ENCODE results near the gene SPPL3.
A peak's percentile ranks its signal among the peaks of the same experiment; 100 is the strongest.
"Not testable (repeated sequence)": the region's sequence is repeated elsewhere in the genome, so short reads cannot be mapped to it uniquely, and the experiment has no call there.

Gene SPPL3

DNA sequence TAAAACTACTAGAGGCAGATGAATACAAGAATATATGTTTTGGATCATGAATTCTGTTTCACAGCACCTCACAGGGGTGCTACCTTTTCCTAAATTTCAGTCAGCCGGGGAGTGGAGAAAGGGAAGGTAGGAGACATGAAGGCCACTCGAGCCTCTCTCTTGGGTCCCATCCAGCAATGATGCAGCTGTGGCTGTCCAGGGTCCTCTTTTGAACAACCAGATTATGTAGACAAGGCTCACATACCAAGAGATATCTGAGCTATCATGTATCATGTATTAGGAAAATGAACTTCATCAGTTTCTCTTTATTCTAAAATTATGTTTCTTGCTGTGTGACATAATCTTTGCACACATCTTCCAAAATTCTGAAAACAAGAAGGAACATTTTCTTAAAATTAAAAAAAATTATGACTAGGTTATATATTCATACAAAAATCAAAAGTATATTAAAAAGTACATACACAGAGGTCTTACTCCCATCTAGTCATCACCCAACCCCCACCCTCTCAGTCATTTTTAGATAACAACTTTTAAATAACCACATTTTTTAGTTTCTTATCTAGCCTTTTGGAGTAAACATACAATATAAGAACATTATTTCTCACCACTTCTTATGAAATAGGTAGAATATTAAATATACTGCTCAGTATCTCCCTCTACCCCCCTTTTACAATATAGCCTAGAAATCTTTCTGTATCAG, 89.8 kb downstream of the SPPL3 start:
- DNase-seq: no peak

DNA sequence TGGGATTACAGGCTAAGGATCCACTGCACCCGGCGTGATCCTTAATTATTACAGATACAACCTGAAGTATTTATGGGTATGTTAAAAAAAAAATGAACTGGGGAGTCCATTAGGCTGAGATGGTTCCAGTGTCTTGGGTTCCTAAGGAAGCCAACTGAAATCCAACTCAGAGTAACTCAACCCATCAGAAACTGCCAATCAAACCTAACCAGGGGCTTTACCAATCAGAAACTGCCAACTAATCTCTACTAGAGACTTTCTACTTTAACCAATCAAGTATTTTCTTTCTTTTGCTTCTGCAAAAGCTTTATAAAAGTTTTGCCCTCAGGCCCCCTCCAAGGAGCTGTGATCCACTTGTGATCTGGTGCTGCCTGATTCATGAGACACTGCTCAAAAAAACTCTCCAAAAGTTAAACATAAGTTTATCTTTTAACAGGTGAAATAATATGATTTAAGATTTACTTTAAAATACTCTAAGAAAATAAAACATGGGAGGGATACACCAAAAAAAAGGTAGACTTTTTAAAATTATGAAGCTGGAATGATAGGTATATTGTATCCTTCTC, 90.5 kb downstream of the SPPL3 start:
- DNase-seq: no peak

DNA sequence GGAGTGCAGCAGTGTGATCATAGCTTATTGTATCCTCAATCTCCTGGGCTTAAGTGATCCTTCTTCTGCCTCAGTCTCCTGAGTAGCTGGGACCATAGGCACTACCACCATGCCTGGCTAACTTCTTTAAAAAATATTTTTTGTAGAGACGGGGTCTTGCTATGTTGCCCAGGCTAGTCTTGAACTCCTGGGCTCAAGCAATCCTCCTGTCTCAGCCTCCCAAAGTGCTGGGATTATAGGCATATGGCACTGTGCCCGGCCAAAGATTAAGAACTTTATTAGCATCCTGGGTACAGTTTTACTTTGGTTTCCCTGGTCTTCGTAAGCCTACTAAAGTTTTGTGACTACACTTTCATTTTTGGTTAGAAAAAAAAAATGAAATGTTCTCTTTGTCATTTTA, 94.1 kb downstream of the SPPL3 start:
- DNase-seq: no peak

DNA sequence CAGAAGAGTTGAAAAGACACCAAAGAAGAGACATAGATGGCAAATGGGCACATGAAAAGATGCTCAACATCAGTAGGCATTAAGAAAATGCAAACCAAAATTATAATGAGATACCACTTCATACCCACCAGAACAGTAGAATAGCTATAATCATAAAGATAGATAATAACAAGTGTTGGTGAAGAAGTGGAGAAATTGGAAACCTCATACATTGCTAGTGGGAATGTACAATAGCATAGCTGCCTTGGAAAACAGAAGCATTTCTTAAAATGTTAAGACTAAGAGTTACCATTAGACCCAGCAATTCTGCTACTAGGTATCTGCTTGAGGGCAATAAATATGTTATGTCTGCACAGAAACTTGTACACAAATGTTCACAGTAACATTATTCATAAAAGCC, 99.7 kb downstream of the SPPL3 start:
- no peak for DNase-seq

DNA sequence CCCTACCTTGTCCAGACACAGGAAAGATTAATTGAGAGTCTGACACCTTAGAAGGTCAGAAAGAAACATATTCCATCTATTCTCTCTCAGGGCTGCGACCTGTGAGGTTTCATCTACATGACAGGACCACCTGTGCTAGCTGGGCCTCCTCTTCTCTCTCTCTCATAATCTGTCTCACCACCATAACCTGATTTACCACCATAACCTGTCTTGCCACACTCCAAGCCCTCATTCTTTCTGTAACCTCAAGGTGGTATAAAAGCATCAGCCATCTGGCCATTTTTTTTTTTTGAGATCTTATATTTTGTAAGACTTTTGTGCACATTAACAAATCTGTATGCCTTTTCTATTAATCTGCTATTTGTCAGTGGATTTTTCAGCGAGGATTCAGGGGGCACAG, 103.0 kb downstream of the SPPL3 start:
- DNase-seq: no peak

DNA sequence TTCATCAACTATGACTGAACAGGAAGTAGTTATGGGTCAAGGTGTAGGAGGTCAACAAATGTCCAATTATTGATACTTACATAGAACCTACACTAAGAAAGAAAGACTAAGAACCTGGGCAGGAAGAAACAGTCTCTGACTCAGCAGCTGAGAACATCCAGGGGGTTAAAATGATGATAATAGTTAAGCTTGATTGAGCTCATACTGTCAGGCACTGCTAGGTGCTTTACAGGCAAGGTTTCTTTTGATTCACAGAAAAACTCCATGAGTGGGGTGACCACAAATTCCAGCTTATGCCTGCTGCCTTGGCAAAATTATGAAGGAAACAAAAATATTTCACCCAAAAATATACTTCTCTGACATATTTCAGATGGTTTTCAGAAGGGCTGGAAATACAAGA, 103.5 kb downstream of the SPPL3 start:
- no peak for DNase-seq

DNA sequence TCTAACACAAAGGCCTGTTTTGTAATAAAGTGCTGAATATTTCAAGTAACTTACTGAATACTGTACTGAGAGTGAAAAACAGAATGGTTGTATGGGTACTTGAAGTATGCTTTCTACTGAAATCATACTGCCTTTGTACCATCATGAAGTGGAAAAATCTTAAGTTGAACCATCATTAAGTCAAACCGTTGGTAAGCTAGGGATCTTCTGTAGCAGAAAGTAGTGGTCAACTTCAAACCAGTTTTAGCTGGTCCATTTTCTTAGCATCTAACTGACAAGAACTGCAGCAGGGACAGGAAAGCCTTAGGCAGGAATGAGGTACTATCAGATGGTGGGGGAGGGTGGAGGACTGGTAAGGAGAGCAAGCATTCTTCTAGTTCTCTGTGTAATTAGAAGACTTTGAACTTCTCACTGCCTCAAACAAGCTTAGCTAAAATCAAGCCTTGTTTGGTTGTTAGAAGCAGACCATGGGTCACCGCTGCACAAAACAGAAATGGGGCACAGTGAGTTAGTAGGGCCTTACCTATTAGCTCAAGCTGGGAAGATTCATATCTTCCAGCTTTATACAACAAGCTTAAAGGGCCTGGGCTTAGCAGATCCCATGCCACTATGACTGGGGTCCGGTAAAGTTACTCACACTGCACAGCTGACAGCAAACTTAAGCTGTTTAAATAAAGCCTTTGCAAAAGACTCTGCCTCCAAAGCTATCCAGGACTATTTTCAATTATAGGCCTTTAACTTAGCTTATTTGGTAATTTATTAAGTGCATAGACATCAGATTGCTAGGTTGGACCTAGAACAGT, 104.7 kb downstream of the SPPL3 start:
- no peak for DNase-seq

DNA sequence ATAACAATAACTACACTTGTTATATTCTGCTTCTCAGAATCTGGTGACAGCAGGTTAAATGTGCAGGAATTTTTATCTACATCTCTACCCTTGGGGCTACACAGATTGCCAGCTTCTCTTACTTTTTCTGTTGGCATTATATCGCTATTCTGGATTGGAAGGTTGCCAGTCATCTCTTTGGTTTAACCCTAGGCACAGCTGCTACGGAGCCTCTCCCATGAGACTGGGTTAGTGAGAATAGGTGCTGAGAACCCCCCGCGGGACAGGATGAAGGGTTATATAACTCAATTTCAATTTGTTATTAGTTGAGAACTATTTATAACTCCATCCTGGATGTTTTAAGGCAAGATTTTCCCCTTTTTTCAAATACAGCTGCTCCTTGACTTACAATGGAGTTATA, 105.5 kb downstream of the SPPL3 start:
- peak; percentile 25 for DNase-seq

DNA sequence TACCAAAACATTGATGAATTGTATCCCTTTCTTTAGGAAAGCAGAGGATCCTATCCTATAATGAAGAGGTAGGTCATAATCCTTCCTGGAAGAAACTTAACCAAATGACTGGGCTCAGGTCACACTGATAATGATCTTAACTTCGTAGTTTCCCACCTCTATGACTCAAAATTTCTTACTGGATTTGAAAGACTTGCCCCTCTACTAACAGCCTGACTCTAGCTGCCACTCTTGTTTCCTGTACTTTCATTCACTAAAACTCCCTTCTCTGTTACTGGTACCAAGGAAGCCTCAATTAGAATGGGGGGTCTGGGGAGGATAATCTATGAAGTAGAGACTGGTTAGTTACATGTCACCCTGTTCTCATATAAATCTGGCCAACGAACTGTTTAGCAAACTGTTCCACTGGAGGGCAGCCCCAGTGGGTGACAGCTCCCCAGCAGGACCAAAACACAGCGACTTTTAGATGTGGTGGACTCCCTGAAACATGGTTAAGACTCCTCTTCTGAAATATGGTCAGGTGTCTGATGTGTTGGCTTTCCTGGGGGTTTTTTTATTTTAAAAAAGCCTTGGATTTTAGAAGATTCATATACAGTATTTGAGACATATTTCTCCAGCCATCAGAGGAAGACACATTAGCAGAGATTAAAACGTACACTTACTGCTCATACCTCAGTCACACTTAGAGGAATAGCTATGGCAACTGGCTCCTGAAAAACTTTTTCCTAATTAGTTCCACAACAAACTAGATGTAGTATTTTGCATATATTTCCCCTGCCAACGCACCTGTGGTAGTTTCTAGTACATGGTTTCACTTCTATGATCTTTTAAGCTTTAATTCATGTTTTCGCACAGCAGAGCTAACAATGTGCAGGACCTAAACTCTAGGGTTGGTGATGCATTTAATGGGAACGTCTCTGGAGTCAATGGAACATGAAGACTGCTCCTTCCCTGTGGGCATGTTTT, 106.2 kb downstream of the SPPL3 start:
- DNase-seq: no peak

DNA sequence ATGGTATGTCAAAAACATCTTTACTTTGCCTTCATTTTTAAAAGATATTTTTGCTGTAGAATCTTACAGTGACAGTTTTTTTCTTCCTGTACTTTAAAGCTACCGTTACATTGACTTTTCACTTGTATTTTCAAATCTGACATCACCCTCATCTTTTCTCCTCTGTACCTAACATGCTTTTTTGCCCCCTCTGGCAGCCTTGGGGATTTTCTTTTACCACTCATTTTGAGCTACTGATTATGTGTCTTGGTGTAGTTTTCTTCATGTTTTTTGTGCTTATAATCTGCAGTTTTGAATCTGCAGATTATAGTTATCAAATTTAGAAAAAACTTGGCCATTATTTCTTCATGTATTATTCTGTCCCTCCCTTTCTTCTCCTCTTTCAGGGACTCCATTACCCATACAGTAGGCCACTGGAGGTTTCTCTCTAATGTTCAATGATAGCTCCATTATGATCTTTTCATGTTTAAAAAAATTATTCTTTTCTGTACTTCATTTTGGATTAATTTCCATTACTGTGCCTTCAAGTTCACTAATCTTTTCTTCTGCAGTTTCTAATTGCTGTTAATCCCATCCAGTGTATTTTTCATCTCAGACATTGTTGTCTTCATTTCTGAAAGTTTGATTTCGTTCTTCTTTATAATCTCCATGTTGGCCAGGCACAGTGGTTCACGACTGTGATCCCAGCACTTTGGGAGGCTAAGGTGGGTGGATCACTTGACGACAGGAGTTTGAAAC, 108.5 kb downstream of the SPPL3 start:
- DNase-seq: no peak

DNA sequence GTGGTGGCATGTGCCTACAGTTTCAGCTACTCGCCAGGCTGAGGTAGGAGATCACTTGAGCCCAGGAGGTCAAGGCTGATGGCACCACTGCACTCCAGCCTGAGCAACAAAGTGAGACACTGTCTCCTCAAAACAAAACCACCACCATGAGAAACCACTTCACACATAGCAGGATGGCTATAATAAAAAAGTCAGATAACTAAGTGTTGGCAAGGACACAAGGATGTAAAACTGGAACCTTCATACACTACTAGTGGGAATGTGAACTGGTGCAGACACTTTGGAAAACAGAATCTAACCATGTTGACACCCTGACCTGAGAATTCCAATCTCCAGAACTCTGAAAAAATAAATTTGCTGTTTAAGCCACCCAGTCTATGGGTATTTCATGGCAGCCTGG, 110.8 kb downstream of the SPPL3 start:
- DNase-seq: no peak

DNA sequence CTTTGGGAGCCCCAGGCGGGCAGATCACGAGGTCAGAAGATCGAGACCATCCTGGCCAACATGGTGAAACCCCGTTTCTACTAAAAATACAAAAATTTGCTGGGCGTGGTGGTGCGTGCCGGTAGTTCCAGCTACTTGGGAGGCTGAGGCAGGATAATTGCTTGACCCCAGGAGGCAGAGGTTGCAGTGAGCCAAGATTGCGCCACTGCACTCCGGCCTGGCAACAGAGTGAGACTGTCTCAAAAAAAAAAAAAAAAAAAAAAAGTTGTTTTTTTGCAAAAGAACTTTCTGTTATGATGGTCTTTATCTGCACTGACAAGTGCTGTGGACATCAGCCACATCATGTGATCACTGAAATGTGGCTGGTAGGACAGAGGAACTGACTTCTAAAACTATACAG, 111.7 kb downstream of the SPPL3 start:
- DNase-seq: not testable (repeated sequence)

DNA sequence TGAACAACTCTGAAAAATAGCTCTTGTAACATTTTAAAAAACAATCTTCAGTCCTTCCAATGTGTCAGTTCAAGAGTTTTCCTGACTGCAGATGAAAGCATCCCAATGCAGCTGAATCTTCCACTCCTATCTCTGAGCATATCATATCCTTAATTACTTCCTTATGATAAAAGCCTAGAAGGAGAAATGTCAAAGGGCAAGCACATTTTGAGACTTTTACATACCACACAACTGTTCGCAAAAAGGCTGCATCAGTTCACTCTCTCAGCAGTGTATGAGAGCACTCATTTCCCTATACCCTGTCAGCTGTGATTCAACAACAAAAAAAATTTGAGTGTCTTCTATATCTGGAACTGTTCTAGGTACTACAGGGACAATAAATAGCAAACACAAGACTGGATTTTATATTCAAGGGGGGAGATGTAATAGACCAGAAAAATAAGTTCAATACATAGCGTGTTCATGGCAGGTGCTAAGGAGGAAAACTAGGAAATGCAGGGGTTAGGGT, 112.4 kb downstream of the SPPL3 start:
- no peak for DNase-seq

DNA sequence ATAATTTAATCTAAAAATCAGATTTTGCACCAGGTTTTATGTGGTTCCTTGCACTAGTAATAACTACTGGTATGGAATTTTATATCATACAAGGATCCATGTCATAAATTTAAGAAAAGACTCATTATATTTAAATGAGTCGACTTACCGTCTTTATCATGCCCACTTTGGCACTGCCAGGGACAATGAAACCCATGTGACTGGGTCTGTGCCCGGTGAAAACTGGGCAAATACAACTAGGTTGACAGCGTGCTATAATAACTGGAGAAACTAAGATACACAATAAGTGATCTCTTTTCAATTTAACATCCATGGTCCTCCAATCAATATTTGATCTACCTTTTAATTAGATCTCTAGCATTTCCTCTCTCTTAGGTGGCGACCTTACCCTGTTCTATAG, 114.0 kb downstream of the SPPL3 start:
- DNase-seq: no peak

DNA sequence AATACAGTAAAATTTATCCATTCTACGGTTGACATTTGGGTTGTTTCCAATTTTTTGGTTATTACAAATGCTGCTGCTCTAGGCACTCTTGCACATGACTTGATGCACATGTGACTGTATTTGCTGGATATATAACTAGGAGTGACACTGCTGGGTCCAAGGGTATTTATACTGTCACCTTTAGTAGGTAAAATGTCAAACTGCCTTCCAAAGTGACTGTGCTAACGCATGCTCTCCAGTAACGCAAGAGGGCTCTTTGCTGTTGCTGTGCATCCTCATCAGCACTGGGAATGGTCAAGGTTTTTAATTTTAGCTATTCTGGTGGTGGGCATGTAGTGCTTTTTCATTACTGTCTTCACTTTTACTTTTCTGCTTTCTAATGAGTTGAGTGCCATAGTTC, 116.3 kb downstream of the SPPL3 start:
- no peak for DNase-seq

DNA sequence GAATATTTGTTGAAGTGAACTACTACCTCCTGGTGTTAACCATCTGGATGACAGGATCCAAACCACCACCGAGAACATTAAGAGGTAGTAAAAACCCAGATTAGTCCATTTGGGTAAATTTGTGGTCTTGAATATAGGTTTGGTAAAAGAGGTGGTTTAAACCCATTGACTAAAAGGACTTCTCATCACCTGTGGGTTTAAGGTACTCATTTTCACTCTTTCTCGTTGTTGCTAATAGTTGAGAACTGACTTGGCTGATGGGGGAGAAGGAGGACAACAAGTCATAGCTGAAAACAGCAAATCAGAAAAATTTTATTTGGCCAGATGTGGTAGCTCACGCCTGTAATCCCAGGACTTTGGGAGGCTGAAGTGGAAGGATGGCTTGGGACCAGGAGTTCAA, 119.4 kb downstream of the SPPL3 start:
- DNase-seq: no peak

DNA sequence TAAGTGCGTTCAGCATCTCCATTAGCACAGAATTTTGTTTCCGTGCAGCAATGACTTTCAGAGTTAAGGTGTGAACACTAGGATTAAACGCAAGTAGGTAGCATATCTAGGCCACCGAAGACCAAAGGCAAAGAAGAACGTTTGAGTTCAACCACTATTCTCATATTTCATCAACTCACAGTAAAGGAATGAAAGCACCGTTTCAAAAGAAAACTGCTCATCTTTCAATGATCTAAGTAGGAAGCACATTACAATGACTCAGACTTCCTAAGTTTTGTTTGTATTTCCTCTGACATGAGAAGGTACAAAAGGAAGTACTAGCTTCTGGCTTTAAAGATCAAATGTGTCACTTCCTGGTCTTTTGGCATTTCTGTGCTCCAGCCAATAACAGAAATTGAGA, 121.0 kb downstream of the SPPL3 start:
- no peak for DNase-seq

DNA sequence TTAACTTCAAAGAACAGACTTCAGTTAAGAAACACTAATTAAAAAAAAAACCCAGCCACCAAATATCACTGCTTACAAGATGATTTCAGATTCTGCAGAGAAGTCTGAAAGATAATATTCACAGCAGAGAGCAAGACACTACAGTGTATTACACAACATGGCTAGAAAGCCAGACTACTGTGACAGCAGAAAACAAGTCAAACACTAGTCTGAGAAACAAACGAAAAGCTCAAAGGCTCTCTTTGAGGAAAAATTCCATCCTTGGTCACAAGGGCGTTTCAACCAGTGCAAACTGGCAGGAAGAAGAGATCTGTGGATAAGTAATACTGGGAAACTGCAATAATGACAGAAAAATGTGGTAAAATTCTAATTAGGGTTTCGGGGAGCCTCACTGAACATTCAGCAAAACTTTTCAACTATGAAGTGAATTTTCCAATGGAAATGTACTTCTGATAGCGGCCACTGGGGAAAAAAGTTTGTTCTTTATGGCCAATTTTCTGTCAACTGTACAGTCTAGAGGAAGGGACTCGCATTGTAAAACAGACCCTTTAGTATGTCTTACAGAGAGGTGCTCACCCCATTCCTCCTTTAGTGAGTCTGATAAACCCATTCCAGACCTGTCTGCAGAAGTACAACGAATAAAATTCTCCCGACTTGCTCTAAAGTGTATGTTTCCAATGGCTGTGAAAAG, 128.2 kb downstream of the SPPL3 start:
- DNase-seq: no peak

DNA sequence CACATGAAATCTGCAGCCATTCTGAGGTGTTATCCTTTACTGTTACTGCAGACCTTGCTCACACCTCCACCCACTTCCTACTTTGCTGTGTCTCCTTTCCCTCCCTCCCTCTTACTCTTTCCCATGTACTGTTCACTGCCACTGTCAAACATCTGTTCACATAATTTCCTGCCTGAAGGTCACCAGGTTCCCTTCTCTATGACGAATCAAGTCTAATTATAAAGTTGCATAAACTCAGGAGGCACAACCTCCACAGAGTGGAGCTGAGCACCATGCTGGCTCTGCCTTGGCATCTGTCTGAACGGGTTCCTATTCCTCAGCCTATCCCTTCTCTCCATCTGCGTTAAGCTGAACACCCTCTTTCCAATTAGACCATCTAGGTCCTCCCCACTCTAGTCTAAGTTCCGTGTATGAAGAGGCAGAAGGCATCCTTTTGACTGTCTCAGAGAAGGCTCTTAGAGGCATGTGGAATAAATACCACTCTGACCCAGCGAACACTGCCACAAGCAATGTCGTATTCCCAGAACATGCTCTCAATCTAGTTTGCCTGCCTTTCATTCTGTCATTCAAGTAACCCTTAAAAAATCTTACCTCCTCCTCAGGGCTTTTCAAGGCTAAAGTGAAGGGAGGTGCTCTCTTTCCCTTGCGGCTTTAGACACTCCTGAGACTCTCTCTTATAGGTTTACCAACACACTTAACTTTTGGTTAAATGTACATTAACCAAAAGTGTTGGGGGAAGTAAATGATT, 129.8 kb downstream of the SPPL3 start:
- no peak for DNase-seq

DNA sequence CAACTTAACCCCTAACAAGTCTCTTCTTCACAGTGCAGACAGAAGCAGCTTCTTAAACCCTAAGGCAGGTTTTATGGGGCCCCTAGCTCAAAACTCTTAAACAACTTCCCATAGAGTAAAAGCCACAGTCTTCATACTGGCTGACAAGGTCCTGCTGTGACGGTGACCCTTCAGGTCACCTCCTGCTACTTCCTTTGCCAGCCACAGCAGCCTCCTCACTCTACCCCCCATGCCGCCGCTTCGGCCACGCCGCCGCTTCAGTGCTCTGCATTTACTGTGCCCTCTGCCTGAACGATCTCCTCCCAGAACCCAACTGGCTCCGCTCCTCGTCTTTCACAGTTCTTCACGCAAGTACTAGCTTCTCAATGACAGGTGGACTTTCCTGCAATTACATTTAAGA, 133.1 kb downstream of the SPPL3 start:
- no peak for DNase-seq

Data from NCI-H1694 treated with DMSO at 0.1 percent for 48 hours (cell line).